Measurements from ENCODE around the gene ERGIC1. TPM values are rescaled to one million over a fixed set of nuclear protein-coding genes. Genes with fewer than 3 reads are reported as not detected.
A peak's percentile ranks its signal among the peaks of the same experiment; 100 is the strongest.

Gene ERGIC1
- total RNA-seq, 1 donor from 2014 or later = 79.4 TPM

DNA sequence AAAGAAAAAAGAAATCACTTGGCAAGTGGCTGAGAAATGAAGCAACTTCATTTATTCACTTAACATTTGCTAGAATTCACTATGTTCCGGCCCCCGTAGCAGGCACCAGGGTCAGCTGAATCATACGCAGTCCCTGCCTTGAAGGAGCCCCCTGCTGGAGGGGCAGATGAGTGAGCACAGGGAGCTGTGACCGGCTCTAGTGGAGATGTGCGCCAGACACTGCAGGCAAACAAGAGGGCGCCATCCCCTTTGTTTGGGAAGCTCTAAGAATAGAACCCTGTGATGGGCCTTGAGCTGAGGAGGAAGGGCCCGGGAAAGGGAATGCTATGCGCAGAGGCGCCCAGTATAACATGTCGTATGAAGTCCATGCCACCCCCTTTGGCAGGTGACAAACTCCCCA lies 105.0 kb downstream of the ERGIC1 start:
- DNase-seq = no peak
- Histone ChIP-seq H3K4me3 (no peak overlapping the region), H3K27me3 (ENCODE audit: low read depth) (no peaks in the 10 kb centered on the region), H3K27ac (replicated peaks) (no peak overlapping the region), H3K36me3 (peaks cover 36% of the 10 kb centered on the region), H3K4me1 (peaks cover 35% of the 10 kb centered on the region), H3K9me3 (replicated peaks) (no peaks in the 10 kb centered on the region)
- intact Hi-C loops (cut with micrococcal nuclease) = loop anchor here (10.0 kb wide), 1 partner anchor 164 kb away; the partner anchor contains the start of gene DUSP1
- TF ChIP-seq, protein P1, sequence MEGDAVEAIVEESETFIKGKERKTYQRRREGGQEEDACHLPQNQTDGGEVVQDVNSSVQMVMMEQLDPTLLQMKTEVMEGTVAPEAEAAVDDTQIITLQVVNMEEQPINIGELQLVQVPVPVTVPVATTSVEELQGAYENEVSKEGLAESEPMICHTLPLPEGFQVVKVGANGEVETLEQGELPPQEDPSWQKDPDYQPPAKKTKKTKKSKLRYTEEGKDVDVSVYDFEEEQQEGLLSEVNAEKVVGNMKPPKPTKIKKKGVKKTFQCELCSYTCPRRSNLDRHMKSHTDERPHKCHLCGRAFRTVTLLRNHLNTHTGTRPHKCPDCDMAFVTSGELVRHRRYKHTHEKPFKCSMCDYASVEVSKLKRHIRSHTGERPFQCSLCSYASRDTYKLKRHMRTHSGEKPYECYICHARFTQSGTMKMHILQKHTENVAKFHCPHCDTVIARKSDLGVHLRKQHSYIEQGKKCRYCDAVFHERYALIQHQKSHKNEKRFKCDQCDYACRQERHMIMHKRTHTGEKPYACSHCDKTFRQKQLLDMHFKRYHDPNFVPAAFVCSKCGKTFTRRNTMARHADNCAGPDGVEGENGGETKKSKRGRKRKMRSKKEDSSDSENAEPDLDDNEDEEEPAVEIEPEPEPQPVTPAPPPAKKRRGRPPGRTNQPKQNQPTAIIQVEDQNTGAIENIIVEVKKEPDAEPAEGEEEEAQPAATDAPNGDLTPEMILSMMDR (IDR thresholded peaks at IDR 0.05; ENCODE audit: borderline replicate concordance) = peak; percentile 35

DNA sequence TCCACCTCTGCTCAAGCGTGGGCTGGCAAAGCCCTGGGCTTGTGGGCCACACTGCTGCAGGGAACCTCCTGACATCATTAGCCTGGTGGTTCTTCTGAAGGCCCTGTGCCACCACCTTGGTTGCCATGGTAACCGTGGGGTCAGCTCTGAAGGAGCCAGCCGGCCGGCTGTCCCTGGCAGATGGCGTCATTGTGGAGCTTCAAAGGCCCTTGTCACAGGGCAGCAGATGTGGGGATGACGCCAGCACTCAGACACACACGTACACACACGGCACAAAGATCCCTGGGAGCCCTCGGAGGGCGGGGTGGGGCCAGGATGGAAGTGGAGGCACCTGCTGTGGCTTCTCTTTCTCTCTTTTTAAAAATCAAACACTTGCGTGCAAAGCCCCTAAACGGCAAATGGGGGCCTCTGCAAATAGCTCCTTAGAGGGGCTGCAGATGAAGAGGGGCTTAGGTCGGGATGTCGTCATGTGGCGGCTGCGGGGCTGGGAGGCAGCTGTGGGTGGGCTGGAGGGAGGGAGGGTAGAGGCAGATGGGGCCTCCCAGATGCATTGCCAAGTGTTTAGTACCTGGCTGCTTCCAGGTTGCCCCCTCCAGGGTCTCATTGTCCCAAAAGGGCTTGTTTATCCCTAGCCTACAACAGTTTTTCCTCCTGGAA lies 105.7 kb downstream of the ERGIC1 start:
- Histone ChIP-seq H3K9me3 (replicated peaks) (no peaks in the 10 kb centered on the region), H3K4me3 (no peak overlapping the region), H3K4me1 (peaks cover 35% of the 10 kb centered on the region), H3K27ac (replicated peaks) (peak overlapping the region; percentile 42), H3K27me3 (ENCODE audit: low read depth) (no peaks in the 10 kb centered on the region), H3K36me3 (peaks cover 42% of the 10 kb centered on the region)
- intact Hi-C loops (cut with micrococcal nuclease) = loop anchor here (10.0 kb wide), 1 partner anchor 165 kb away; the partner anchor contains the start of gene DUSP1
- TF ChIP-seq, protein P1 (IDR thresholded peaks at IDR 0.05; ENCODE audit: borderline replicate concordance) = no peak
- DNase-seq = no peak

GRCh38 chr5:172940268-172941066 lies 106.4 kb downstream of the ERGIC1 start:
- Histone ChIP-seq H3K27ac (replicated peaks) (peak overlapping the region; percentile 42), H3K27me3 (ENCODE audit: low read depth) (no peaks in the 10 kb centered on the region), H3K9me3 (replicated peaks) (no peaks in the 10 kb centered on the region), H3K4me1 (peaks cover 35% of the 10 kb centered on the region), H3K36me3 (peaks cover 37% of the 10 kb centered on the region), H3K4me3 (no peak overlapping the region)
- intact Hi-C loops (cut with micrococcal nuclease) = no loop called here
- TF ChIP-seq, protein P1 (IDR thresholded peaks at IDR 0.05; ENCODE audit: borderline replicate concordance) = no peak
- no peak for DNase-seq

- TF ChIP-seq, protein P1 (IDR thresholded peaks at IDR 0.05; ENCODE audit: borderline replicate concordance) = no peak
- Histone ChIP-seq H3K4me1 (peaks cover 35% of the 10 kb centered on the region), H3K27me3 (ENCODE audit: low read depth) (no peaks in the 10 kb centered on the region), H3K4me3 (no peak overlapping the region), H3K27ac (replicated peaks) (no peak overlapping the region), H3K9me3 (replicated peaks) (no peaks in the 10 kb centered on the region), H3K36me3 (peaks cover 36% of the 10 kb centered on the region)
- DNase-seq = no peak
- intact Hi-C loops (cut with micrococcal nuclease) = no loop called here
These were observed 107.0 kb downstream of the ERGIC1 start for GRCh38 chr5:172941067-172941516.

GRCh38 chr5:172942556-172942955 lies 108.5 kb downstream of the ERGIC1 start:
- intact Hi-C loops (cut with micrococcal nuclease) = no loop called here
- no peak for DNase-seq
- H3K27me3 ChIP-seq (ENCODE audit: low read depth) = no peaks in the 10 kb centered on the region
- H3K4me1 ChIP-seq = peaks cover 35% of the 10 kb centered on the region
- H3K27ac ChIP-seq (replicated peaks) = peak overlapping the region; percentile 64
- H3K4me3 ChIP-seq = no peak overlapping the region
- TF ChIP-seq, protein P1 (IDR thresholded peaks at IDR 0.05; ENCODE audit: borderline replicate concordance) = no peak
- H3K9me3 ChIP-seq (replicated peaks) = no peaks in the 10 kb centered on the region
- H3K36me3 ChIP-seq = peaks cover 30% of the 10 kb centered on the region

Measured in left ventricle myocardium inferior (tissue), 1 donor.